GM10847 (cell line): ENCODE results near the gene RPS6KL1.

ENCODE experiments used
- POLR2A ChIP-seq: IDR thresholded peaks from 2 replicates; pipeline ENCODE4 v1.6.1; 2011; ENCODE audit not compliant: insufficient read length; ENCODE audit errors: extremely low read depth

RPS6KL1 gene

DNA sequence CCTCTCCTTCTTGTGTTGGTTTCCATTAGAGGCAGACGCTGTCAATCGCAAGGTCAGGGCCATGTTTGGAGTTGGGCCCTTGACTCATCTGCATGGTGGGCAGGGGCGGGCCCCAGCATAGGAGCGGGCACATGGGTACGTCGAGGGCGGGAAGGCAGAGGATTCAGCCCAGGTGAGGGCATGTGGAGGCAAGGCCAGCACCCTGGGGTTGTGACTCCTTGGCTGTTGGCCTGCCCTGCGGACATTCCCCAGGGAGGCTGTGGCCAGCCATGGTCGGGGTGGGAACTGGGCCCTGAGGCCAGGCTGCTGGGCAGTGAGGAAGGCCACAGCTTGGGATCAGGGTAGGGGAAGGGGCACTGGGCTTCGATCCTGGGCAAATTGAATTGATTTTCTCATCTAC lies 10.3 kb downstream of the RPS6KL1 start:
- TF ChIP-seq POLR2A = no peak

DNA sequence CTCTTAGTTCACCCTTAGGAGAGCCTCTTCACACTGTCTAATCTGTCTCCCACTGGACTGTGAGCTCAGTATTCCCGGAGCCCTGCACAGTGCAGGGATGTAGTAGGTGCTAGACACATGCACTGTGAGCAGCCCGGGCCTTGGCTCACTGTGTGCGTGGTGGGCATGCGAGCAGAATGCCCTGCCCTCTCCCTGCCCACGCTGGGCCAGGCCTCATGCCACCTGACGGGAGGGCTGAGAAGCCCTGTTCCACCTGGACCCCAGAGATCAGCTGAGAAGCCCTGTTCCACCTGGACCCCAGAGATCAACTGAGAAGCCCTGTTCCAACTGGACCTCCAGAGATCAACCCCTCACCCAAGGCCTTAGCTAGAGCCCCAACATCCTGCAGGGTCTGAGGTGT lies 10.9 kb downstream of the RPS6KL1 start:
- TF ChIP-seq POLR2A = no peak

DNA sequence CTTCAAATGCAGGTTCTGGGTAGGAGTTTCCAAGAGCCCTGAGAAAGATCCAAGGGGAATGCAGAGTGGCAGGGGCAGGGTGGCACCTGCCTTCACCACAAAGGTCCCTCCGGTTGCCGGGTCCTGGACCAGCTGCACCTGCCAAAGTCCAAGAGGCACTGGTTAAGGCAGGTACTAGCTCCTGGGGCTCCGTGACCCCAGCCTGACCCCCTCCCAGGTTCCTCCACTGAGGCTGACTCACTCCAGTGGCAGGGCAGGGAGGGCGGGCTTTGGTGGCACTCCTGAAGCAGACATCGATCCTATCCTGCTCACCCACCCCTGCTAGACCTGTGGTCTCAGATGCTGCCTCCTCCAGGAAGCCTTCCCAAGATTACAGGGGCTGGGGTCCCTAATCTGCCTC lies 11.4 kb downstream of the RPS6KL1 start:
- TF ChIP-seq POLR2A = no peak

DNA sequence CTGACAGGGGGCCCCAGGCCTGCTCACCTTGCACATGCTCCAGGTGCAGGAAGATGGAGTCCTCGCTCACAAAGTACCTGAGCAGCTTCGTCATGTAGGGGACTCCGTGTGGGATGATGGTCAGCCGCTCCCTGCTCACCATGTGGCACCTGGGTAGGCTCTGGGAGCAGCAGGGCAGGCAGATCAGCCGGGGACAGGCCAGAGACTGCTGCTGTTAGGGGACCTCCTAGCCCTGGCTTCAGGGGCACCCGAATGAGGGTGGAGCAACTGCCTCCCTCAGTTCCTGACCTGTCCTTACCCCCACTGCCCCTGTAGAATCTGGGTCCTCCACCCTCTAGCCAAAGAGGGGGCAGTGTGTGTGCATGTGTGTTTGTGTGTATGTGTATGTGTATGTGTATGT lies 11.8 kb downstream of the RPS6KL1 start:
- TF ChIP-seq POLR2A = no peak

DNA sequence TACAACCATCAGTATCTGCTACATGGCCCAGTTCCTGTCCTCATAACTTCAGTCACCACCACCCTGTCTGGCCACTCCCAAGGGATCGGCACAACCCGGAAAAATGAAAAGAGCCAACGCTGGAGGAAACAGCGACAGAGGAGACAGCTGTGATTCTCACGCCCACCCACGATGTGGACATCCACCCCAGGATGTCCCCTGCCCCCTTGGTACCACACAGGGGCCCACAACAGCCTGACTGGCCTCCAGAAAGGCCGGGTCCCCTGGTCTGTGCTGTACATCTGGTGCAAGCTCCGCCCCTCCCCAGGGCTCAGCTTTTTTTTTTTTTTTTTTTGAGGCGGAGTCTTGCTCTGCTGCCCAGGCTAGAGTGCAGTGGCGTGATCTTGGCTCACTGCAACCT lies 12.5 kb downstream of the RPS6KL1 start:
- TF ChIP-seq POLR2A = no peak

DNA sequence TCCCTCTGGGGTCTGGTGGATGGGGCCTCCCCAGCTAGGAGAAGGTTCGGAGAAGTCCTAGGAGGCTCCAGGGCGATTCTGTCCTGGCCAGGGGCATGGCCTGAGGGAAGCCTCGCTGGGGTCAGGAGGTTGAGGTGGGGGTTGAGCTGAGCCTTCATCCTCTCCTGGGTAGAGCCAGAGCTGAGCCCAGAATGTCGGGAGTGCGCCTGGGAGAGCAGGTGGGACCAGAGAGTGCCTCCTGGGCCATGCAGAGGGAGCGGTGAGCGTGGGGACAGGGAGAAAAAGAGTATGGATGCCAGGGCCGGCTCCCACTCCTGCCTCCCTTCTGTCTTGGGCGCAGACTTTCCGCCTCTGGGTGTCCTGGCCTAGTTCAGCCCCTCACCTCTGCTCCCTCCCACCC lies 13.1 kb downstream of the RPS6KL1 start:
- TF ChIP-seq POLR2A = no peak

DNA sequence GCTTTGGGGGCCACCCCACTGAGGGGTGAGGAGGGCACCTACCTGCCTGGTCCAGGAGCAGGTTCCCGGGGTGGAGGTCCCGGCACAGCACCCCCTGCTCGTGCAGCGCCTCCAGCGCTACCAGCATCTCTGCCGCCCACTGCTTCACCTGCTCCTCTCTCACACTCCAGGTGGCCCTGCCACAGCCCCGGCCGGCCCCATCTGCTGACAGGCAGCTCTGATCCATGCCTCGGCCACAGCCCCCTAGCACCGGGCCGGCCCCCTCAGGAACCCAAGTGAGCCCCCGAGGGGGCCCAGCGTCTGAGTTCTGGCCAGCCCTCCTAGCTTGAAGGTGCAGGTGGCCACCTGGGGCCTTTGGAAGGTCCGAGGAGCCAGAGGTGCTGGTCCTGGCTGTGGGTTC lies 13.6 kb downstream of the RPS6KL1 start:
- no peak for TF ChIP-seq POLR2A

DNA sequence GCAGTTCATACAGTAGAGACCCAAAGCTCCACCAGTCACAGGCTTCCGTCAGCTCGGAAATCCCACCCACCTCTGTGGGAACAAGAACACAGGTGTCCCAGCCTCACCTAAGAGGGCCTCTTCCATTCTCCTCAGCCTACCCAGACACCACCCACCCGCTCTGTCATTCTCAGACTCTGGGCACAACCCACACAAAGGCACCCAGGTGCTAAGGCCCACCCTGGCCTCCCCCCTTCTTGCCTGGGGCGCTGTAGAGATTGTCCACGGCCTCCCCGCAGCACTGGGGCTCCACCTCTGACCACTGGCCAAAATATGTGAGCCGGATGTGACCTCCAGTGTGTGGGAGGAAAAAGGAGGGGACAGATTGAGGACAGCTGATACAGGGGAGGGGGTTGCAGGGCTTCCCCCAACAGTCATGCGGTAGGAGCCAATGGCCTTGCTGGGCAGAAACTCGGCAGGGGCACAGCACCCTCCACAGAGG lies 14.2 kb downstream of the RPS6KL1 start:
- no peak for TF ChIP-seq POLR2A

DNA sequence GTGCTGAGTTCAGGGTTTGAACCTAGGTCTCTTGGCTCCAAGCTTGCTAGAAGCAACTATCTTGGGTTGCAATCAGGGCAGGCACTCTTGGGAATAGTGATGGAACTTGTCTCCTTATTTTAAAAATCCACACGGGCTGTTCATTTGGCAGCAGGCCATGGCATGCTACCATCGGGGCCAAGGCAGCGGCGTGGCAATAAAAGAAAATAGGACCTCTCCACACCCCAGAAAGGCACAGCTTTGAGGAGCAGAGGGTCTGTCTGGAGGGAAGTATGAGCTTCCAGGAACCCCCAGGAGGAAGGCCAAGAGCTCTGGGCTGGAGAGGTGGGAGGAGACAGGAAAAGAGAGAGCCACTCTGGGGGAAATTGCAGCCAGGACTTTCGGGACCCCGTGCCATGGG lies 15.3 kb downstream of the RPS6KL1 start:
- no peak for TF ChIP-seq POLR2A

DNA sequence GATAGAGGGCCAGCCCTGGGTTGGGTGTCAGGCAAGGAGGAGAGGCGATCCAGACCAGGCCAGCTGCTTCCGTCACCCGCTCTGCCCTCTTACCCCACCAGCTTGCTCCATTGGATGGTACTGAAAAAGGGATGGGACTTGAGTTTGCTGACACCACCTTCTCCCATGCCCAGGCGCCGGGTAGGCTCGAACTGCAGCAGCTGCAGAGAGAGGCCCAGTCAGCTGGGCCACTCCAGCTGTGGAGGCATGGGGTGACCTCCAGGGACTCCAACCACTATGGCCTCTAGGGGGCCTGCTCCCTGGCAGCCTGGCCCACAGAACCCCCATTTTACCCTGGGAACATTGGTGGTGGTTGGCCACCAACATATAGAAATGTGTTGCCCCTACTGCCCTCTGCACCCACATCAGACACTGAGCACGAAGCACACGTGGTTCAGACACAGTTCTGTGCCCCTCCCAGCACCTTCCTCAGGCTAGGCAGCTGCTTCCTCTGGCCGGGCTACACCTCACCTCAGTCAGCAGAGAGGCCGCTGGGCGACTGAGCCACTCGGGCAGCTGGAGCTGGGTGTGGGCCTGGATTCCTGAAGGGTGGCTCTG lies 16.0 kb downstream of the RPS6KL1 start:
- TF ChIP-seq POLR2A = no peak

DNA sequence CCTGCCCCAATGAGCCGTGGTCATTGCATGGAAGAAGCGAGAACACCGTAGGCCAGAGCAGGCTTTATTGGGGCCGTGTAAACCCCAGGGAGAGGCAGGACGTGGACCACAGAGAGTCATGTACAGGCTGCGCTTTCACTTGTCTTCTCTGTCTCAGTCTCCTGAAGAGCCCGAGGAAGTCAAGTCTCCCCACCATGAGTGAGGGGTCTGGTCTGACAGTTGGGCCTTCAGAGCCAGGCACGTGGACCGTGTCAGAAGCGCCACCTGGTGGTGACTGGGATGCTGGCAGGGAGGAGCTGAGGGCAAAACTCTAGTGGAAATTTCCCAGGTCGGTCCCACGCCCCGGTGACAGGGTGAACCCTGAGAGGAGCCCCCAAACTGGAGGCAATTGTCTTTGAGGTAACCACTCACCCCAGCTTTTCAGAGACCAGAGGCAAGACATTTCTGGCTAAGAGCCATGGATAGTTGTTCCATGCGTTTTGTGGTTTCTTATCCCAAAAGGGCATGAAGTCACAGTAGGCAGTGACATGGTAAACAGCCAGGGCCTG lies 17.4 kb downstream of the RPS6KL1 start:
- no peak for TF ChIP-seq POLR2A

DNA sequence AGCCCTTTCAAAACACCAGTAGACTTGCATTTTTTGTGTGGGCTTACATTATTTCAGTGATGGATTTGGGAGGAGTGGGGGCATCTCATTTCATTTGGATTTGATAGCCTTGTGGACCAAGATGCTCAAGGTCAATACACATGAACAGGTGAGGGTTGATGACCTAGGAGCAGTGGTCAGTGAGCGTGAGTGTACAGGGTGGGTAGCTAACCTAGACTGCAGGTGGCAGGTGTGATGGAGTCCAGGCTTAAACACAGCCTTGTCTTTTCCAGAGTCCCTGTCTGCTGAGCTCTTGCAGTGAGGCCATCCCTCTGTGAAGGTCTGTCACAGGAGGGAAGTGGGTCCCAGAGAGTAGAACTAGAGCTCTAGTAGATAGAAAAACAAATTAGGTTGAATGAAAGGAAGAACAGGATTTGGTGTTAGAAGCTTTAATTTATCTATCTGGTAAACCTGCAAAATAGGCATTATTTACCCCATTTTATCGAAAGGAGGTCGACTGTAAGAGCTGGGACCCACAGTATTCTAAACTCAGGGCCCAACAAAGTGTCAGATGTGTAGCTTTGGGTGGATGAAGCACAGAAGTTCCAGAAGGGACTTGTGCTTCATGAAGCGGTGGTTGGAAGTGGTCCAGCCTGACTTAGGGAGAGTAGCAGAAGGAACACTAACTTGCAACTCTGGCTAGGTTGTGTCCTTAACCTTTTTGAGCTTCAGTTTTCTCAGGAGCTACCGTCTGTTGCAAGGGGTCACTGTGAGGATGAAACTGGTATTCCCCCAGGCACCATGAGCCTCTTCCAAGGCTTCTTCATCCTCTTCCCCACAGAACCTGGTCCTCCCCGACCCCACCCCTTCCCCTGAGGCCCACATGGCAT lies 18.2 kb downstream of the RPS6KL1 start:
- no peak for TF ChIP-seq POLR2A

DNA sequence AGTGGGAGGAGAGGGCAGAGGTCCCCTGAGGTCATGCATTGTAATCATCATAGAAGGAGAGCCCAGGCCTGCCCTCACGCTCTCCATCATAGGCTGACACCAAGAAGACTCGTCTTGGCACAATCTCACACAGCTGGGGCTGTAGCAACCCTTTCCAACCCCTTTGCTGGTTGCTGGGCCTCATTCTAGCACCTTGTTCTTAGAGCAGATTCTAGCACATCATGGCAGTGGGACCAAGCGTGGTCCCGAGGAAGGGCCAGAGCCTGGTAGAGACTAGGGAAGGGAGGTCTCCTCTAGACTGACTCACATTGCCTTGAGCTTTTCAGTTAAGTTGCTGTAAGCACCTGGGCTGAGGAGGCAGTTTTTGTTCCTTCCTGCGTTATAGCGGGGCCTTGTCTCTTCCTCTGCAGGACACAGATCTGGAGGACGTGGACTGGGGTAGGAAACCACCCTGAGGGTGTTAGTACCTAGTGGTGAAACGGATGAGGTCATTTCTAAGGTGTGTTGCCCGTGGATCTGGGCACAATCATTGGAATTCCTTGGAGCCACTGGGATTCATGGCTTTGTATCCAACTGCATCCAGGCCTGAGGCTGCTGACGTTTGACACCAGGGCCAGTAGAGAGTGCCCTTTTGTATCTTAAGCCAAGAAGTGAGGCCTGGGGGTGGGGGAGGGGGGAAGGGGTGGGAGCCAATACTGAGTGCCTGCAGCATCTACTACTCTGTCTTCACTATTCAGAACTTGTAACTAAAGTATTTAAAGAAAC lies 19.9 kb downstream of the RPS6KL1 start:
- no peak for TF ChIP-seq POLR2A

DNA sequence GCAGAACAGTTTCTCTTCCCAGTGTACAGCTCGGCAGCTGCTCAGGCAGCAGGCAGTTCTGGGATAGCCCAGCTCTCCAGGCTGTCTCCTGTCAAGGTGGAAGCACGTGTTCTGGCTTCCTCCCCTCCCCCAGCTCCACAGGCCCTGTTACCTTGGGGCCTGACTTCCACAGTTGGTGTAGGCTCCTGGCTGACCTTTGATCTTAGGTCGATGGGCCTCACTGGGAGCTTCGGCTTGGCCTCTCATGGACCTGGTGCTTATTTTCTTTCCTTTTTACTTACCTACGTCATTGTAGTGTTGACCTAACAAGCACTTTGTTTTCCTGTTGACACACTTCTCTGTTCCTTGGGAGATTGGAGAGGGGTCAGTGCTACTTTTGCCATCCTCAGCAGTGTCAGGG lies 24.4 kb downstream of the RPS6KL1 start:
- TF ChIP-seq POLR2A = no peak

DNA sequence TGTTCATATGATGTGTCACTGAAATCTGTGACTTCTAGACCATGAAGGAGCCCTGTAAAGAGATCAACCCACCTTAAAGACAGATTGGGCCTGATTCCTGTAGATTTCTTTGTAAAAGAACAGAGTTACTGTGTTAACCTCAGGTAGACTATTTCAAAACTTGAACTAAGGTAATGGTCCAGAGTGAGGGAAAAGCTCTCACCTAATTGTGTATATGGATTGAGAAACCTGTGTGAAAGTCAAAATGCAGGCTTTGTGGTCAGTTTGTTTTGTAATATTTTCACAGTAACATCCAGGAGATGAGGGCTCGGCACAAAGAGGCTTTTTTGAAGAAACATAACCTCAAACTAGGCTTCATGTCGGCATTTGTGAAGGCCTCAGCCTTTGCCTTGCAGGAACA lies 25.0 kb downstream of the RPS6KL1 start:
- TF ChIP-seq POLR2A = no peak

DNA sequence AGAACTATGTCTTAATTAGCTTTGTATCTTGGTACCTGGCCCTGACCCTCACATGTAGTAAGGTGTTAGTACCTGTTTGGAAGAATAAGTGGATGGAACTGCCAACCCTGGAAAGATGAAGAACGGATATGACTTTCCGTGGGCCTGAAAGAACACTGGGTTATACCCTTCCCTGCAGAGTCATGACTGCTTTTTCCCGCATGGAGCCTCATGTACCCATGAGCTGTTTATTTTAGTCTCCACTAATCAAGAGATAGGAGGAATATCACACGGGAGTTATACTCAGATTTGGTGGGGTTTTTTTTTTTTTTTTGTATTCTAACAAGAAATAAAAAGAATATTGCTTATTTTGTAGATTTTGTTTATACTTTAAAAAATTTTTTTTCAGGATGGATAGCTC lies 25.4 kb downstream of the RPS6KL1 start:
- TF ChIP-seq POLR2A = no peak
